Breast epithelium (tissue), 4 donors: Measurements from ENCODE around the gene RXFP4. TPM values are rescaled to one million over a fixed set of nuclear protein-coding genes. Genes with fewer than 3 reads are reported as not detected.

Experiments used
- DNase-seq, 2 donors: peaks; one replicate each; pipeline ENCODE4 v3.0.0-alpha.2; 2019; ENCODE audit warnings: low spot score in 2 of 2
- H3K27ac ChIP-seq, 2 donors: fragments of 200-600 bp; sonication (generic) in 1 of 2; one replicate each; pipeline ENCODE4 v1.5.1; 2016 to 2019; ENCODE audit warnings: mild to moderate bottlenecking in 1 of 2
- H3K27me3 ChIP-seq, 2 donors: fragments of 200-600 bp; sonication (generic) in 1 of 2; one replicate each; pipeline versions ENCODE4 v1.5.1 to v1.6.0; 2017 to 2019; ENCODE audit warnings: control low read depth in 1 of 2, mild to moderate bottlenecking in 1 of 2
- H3K36me3 ChIP-seq: fragments of 200-600 bp; one replicate; pipeline ENCODE4 v1.5.1; 2019
- H3K4me1 ChIP-seq, 2 donors: fragments of 200-600 bp; sonication (generic); one replicate each; pipeline ENCODE4 v1.5.1; 2016 to 2019; ENCODE audit warnings: control low read depth in 1 of 2
- H3K4me3 ChIP-seq, 3 donors: fragments of 200-600 bp; sonication (generic); 1 replicate in 2 of 3; 2 replicates in 1 of 3; pipeline ENCODE4 v1.5.1; 2016 to 2019; ENCODE audit warnings: mild to moderate bottlenecking in 3 of 3, moderate library complexity in 2 of 3
- H3K9me3 ChIP-seq, 2 donors: fragments of 200-600 bp; sonication (generic) in 1 of 2; one replicate each; pipeline ENCODE4 v1.5.1; 2016 to 2019; ENCODE audit warnings: control low read depth in 1 of 2
- CTCF ChIP-seq, 3 donors: fragments of 450-650 bp; IDR thresholded peaks; one replicate each; pipeline ENCODE4 v1.5.1; 2016 to 2017; ENCODE audit warnings: antibody characterized with exemption in 3 of 3, mild to moderate bottlenecking in 3 of 3, moderate library complexity in 3 of 3
- POLR2A ChIP-seq: fragments of 450-650 bp; IDR thresholded peaks from one replicate; pipeline ENCODE4 v1.6.1; 2016; ENCODE audit warnings: antibody characterized with exemption, mild to moderate bottlenecking, moderate library complexity
- POLR2AphosphoS5 ChIP-seq, 3 donors: sonication (generic); formaldehyde crosslinking; IDR thresholded peaks; one replicate each; pipeline ENCODE4 v1.6.1; 2017; ENCODE audit warnings: antibody characterized with exemption in 3 of 3
- intact Hi-C: fragments of 100-400 bp; cut with DNase I; formaldehyde crosslinking; loops from one replicate; pipeline ENCODE4 v1.15.1; 2023; ENCODE audit warnings: low total_unique reads
- total RNA-seq, 3 donors: library from RNA; depleted of rRNA; stranded (reverse); fragments of >200 nt; gene quantifications; one replicate each; pipeline ENCODE4 v1.1.0, GENCODE V29; 2016

RXFP4 gene
- total RNA-seq, 3 donors from 2014 or later = not detected

GRCh38 chr1:155976062-155976912, 34.8 kb downstream of the RXFP4 start:
- Histone ChIP-seq H3K4me1 (peaks cover 12 to 37% of the 10 kb centered on the region in 2 donors), H3K4me3 (peak overlapping the region; percentile 87 to 98 (median 95))
- DNase-seq = peak; percentile 67 to 72

GRCh38 chr1:155976913-155977689, 35.7 kb downstream of the RXFP4 start:
- Histone ChIP-seq H3K27me3 (no peaks in the 10 kb centered on the region), H3K4me3 (peak overlapping the region; percentile 87 to 98 (median 95)), H3K27ac (peak overlapping the region; percentile 96 to 99), H3K9me3 (no peaks in the 10 kb centered on the region), H3K36me3 (no peaks in the 10 kb centered on the region), H3K4me1 (peaks cover 19 to 36% of the 10 kb centered on the region in 2 donors)
- DNase-seq = no peak
- TF ChIP-seq CTCF (IDR thresholded peaks at IDR 0.05) = no peak
- TF ChIP-seq POLR2A = no peak
- no peak for TF ChIP-seq POLR2AphosphoS5 (IDR thresholded peaks at IDR 0.05)
- intact Hi-C loops = no loop called here

More at GRCh38 chr1:155976062-155976912, 34.8 kb downstream of the RXFP4 start:
- intact Hi-C loops = no loop called here
- Histone ChIP-seq H3K27ac (peak overlapping the region; percentile 96 to 99), H3K9me3 (no peaks in the 10 kb centered on the region), H3K27me3 (no peaks in the 10 kb centered on the region), H3K36me3 (no peaks in the 10 kb centered on the region)
- TF ChIP-seq POLR2AphosphoS5 (IDR thresholded peaks at IDR 0.05) (no peak), POLR2A (no peak), CTCF (IDR thresholded peaks at IDR 0.05) (no peak)

GRCh38 chr1:155977690-155978324, 36.4 kb downstream of the RXFP4 start:
- intact Hi-C loops = no loop called here
- TF ChIP-seq POLR2AphosphoS5 (IDR thresholded peaks at IDR 0.05) (no peak), CTCF (IDR thresholded peaks at IDR 0.05) (no peak), POLR2A (no peak)
- H3K4me3 ChIP-seq = peak overlapping the region; percentile 87 to 98 (median 95)

GRCh38 chr1:155978325-155978972, 37.0 kb downstream of the RXFP4 start, which contains the start of gene ARHGEF2:
Gene ARHGEF2, minus strand, starts transcription at chr1:155978547. Its CDS starts 120 bp downstream, at chr1:155978427.
- Histone ChIP-seq H3K9me3 (no peaks in the 10 kb centered on the region), H3K4me1 (peaks cover 20 to 36% of the 10 kb centered on the region in 2 donors), H3K36me3 (no peaks in the 10 kb centered on the region), H3K27ac (peak within 1 kb of the TSS; percentile 96 to 99), H3K4me3 (peak within 1 kb of the TSS; percentile 87 to 98 (median 95)), H3K27me3 (no peaks in the 10 kb centered on the region)
- TF ChIP-seq CTCF (IDR thresholded peaks at IDR 0.05) = no peak
- peak; percentile 48 for TF ChIP-seq POLR2A
- TF ChIP-seq POLR2AphosphoS5 (IDR thresholded peaks at IDR 0.05) = peak in 2 of 3 donors; percentile 9 to 29
- peak; percentile 66 to 68 for DNase-seq
- intact Hi-C loops = no loop called here

More at GRCh38 chr1:155977690-155978324, 36.4 kb downstream of the RXFP4 start:
- Histone ChIP-seq H3K36me3 (no peaks in the 10 kb centered on the region), H3K27ac (peak overlapping the region; percentile 96 to 99), H3K4me1 (peaks cover 20 to 36% of the 10 kb centered on the region in 2 donors), H3K27me3 (no peaks in the 10 kb centered on the region), H3K9me3 (no peaks in the 10 kb centered on the region)
- peak in 1 of 2 donors; percentile 35 for DNase-seq
